Endothelial cell (in vitro differentiated cells): Measurements from ENCODE around the gene PTPN14. TPM values are rescaled to one million over a fixed set of nuclear protein-coding genes. Genes with fewer than 3 reads are reported as not detected.

Source experiments
- DNase-seq: peaks from one replicate; pipeline ENCODE4 v3.0.0; 2021; ENCODE audit warnings: low spot score
- H3K27ac Mint-ChIP-seq: one replicate; pipeline ENCODE4 v1.8.0; 2021; ENCODE audit warnings: mixed read lengths, inconsistent platforms; ENCODE audit not compliant: unreplicated experiment
- H3K27me3 Mint-ChIP-seq: one replicate; pipeline ENCODE4 v1.8.0; 2021; ENCODE audit warnings: mild to moderate bottlenecking, moderate library complexity, mixed read lengths, inconsistent platforms; ENCODE audit not compliant: unreplicated experiment
- H3K36me3 Mint-ChIP-seq: one replicate; pipeline ENCODE4 v1.8.0; 2021; ENCODE audit warnings: mild to moderate bottlenecking, low read depth, mixed read lengths, inconsistent platforms; ENCODE audit not compliant: unreplicated experiment
- H3K4me1 Mint-ChIP-seq: one replicate; pipeline ENCODE4 v1.8.0; 2021; ENCODE audit warnings: mild to moderate bottlenecking, mixed read lengths, inconsistent platforms; ENCODE audit not compliant: unreplicated experiment
- H3K4me3 Mint-ChIP-seq: one replicate; pipeline ENCODE4 v1.8.0; 2021; ENCODE audit warnings: mild to moderate bottlenecking, mixed read lengths, inconsistent platforms; ENCODE audit not compliant: unreplicated experiment
- H3K9me3 Mint-ChIP-seq: one replicate; pipeline ENCODE4 v1.8.0; 2021; ENCODE audit warnings: mixed read lengths, inconsistent platforms; ENCODE audit not compliant: unreplicated experiment
- total RNA-seq: library from RNA; stranded (reverse); fragmentation: NEBNext Ultra II Directional; extraction: Animal tissue kit (Norgen Biotek cat#: 25700); gene quantifications from one replicate; pipeline ENCODE4 v1.2.1, GENCODE V29; 2021; ENCODE audit not compliant: unreplicated experiment
- TF ChIP-seq, protein P1 (sequence below): fragments of 200-600 bp; sonication (generic); IDR thresholded peaks from one replicate; pipeline ENCODE4 v1.5.0; 2021; ENCODE audit warnings: antibody characterized with exemption; ENCODE audit not compliant: unreplicated experiment

PTPN14 gene
- total RNA-seq, 1 donor from 2014 or later: 46.3 TPM

DNA sequence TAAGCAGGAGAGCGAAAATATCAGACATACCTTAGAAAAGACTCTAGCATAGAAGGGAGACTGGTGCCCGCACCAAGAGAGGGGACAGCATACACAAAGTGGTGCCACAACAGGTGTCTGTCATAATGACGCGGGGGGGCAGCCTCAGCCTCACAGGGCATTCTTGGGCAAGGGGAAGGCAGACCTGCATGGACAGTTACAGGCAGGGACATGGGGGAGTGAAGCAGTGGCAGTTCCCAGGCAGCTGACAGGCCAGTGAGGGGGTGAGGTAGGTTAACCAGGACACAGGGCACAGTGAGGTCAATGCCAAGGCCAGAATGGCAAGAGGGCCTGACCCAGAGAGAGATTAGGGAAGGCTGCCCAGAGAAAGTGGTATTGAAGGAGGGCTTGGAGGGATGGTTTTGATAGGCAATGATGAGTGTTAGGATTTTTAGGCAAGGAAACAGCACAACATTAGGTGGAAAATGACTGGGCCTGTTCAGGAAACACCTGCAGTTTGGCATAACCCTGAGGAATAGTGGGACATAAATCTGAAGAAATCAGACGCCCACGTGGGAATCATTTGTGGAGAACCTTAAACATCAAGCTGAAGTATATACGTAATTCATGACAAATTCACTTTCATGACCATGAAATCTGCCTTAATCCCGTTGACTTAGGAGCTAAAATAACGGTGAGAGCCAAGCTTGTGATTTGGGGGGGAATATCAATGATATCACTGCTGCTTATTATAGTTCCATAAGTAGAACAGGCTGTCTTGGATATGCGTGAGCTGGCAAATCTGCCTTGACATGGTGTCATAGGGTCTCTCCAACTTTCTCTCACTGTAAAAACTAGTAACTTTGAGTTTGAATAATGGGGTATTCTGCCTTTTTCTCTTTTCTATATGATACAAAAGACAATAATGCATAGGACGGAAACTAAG is 8.9 kb downstream of the PTPN14 start:
- Mint-ChIP-seq H3K27ac (no peak overlapping the region), H3K4me3 (no peak overlapping the region), H3K36me3 (peaks cover 7% of the 10 kb centered on the region), H3K9me3 (no peaks in the 10 kb centered on the region), H3K4me1 (peaks cover 24% of the 10 kb centered on the region), H3K27me3 (no peaks in the 10 kb centered on the region)
- no peak for DNase-seq
- TF ChIP-seq, protein P1, sequence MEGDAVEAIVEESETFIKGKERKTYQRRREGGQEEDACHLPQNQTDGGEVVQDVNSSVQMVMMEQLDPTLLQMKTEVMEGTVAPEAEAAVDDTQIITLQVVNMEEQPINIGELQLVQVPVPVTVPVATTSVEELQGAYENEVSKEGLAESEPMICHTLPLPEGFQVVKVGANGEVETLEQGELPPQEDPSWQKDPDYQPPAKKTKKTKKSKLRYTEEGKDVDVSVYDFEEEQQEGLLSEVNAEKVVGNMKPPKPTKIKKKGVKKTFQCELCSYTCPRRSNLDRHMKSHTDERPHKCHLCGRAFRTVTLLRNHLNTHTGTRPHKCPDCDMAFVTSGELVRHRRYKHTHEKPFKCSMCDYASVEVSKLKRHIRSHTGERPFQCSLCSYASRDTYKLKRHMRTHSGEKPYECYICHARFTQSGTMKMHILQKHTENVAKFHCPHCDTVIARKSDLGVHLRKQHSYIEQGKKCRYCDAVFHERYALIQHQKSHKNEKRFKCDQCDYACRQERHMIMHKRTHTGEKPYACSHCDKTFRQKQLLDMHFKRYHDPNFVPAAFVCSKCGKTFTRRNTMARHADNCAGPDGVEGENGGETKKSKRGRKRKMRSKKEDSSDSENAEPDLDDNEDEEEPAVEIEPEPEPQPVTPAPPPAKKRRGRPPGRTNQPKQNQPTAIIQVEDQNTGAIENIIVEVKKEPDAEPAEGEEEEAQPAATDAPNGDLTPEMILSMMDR: no peak

DNA sequence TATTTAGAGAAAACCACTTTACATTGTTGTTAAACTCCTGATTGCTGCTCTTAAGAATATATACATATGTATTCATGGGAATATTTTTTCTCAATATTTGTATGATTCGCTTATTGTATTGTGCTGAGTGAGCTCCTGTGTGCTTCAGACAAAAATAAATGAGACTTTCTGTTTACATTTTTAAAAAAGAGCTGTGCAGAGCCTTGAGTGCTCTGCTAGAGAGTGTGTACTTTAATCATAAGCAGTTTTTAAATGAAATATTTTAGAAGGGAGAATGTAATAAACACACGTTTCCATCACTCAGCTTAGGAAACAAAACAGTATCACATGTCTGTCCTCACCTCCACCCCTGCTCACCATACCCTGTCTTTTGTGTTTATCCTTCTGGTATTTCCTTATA is 9.7 kb downstream of the PTPN14 start:
- no peak for DNase-seq

GRCh38 chr1:214541206-214541605 is 10.2 kb downstream of the PTPN14 start:
- peaks cover 7% of the 10 kb centered on the region for H3K36me3 Mint-ChIP-seq
- no peak overlapping the region for H3K27ac Mint-ChIP-seq
- TF ChIP-seq, protein P1: no peak
- H3K9me3 Mint-ChIP-seq: no peaks in the 10 kb centered on the region
- no peak overlapping the region for H3K4me3 Mint-ChIP-seq
- peaks cover 12% of the 10 kb centered on the region for H3K4me1 Mint-ChIP-seq
- H3K27me3 Mint-ChIP-seq: no peaks in the 10 kb centered on the region
- no peak for DNase-seq

More for the DNA sequence above, 9.7 kb downstream of the PTPN14 start:
- Mint-ChIP-seq H3K4me3 (no peak overlapping the region), H3K27me3 (no peaks in the 10 kb centered on the region), H3K27ac (no peak overlapping the region), H3K4me1 (peaks cover 17% of the 10 kb centered on the region), H3K36me3 (peaks cover 7% of the 10 kb centered on the region), H3K9me3 (no peaks in the 10 kb centered on the region)
- TF ChIP-seq, protein P1: no peak

DNA sequence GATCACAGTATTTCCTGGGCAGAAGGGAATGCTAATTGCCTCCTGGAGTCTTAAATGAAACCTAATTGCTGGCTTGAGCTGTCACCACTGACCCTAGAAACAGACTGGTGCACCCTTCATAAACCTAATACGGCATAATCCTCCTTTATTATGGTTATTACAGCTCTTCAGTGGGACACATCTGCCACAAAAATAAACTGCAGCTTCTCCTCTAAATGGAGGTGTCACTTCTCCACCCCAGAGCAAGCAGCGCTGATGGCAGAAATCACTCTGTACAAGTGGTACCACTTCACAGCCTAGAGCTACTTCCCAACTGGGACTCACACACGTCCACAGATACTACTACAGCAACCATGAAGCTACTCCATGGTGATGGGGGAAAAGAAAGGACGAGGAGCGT is 11.1 kb downstream of the PTPN14 start:
- Mint-ChIP-seq H3K27me3 (no peaks in the 10 kb centered on the region), H3K36me3 (peaks cover 7% of the 10 kb centered on the region), H3K4me1 (peaks cover 12% of the 10 kb centered on the region), H3K27ac (no peak overlapping the region), H3K9me3 (no peaks in the 10 kb centered on the region), H3K4me3 (no peak overlapping the region)
- no peak for DNase-seq
- TF ChIP-seq, protein P1: no peak

- H3K27me3 Mint-ChIP-seq: no peaks in the 10 kb centered on the region
- no peak for DNase-seq
- H3K4me1 Mint-ChIP-seq: peaks cover 10% of the 10 kb centered on the region
- TF ChIP-seq, protein P1: no peak
- no peak overlapping the region for H3K27ac Mint-ChIP-seq
- no peaks in the 10 kb centered on the region for H3K9me3 Mint-ChIP-seq
- no peaks in the 10 kb centered on the region for H3K36me3 Mint-ChIP-seq
- no peak overlapping the region for H3K4me3 Mint-ChIP-seq
These were observed 12.9 kb downstream of the PTPN14 start for GRCh38 chr1:214538496-214538895.
